Activated CD4-positive, CD25-positive, alpha-beta regulatory T cell treated with anti-CD3 and anti-CD28 coated beads, Interleukin-2, amount 50 U/mL, for 16 hours (primary cell): ENCODE measurements around the gene TUBA4A.

ENCODE experiments used
- DNase-seq: peaks from one replicate; pipeline ENCODE4 v3.0.0-alpha.2; 2020; ENCODE audit warnings: low read depth, low spot score

The TUBA4A gene

GRCh38 chr2:219234331-219234730, 19.4 kb downstream of the TUBA4A start:
- DNase-seq: no peak

- DNase-seq: no peak
These were observed 23.6 kb downstream of the TUBA4A start for GRCh38 chr2:219230059-219230540.

GRCh38 chr2:219229305-219230058, 24.2 kb downstream of the TUBA4A start, which contains the start of the genes ANKZF1 and ATG9A:
TSS of gene ANKZF1 (plus strand) at chr2:219229806. CDS start at chr2:219230258, 452 bp downstream.
TSS of gene ATG9A (minus strand) at chr2:219229636. CDS start at chr2:219228024, 1,612 bp downstream.
- peak; percentile 98 for DNase-seq

- no peak for DNase-seq
These were observed 24.8 kb downstream of the TUBA4A start for GRCh38 chr2:219228911-219229304.

GRCh38 chr2:219228041-219228910, 25.4 kb downstream of the TUBA4A start:
- no peak for DNase-seq

GRCh38 chr2:219225350-219225749, 28.4 kb downstream of the TUBA4A start:
- no peak for DNase-seq

GRCh38 chr2:219223831-219224610, 29.7 kb downstream of the TUBA4A start:
- DNase-seq: no peak

GRCh38 chr2:219221957-219222518, 31.7 kb downstream of the TUBA4A start:
- DNase-seq: no peak

GRCh38 chr2:219220652-219221402, 32.9 kb downstream of the TUBA4A start:
- no peak for DNase-seq

GRCh38 chr2:219219784-219220532, 33.8 kb downstream of the TUBA4A start:
- no peak for DNase-seq

GRCh38 chr2:219218732-219219701, 34.7 kb downstream of the TUBA4A start, which contains the start of gene ABCB6:
TSS of gene ABCB6 (minus strand) at chr2:219218958. CDS start at chr2:219218673, 285 bp downstream.
- DNase-seq: peak; percentile 82

- no peak for DNase-seq
These were observed 35.4 kb downstream of the TUBA4A start for GRCh38 chr2:219218217-219218731.

GRCh38 chr2:219216535-219216915, 37.2 kb downstream of the TUBA4A start:
- DNase-seq: no peak

GRCh38 chr2:219215871-219216534, 37.7 kb downstream of the TUBA4A start:
- no peak for DNase-seq

- DNase-seq: no peak
These were observed 38.9 kb downstream of the TUBA4A start for GRCh38 chr2:219214786-219215185.

GRCh38 chr2:219214141-219214540, 39.6 kb downstream of the TUBA4A start:
- DNase-seq: no peak

GRCh38 chr2:219213486-219214071, 40.1 kb downstream of the TUBA4A start:
- DNase-seq: no peak
